Nucleus accumbens (tissue), 56 donors: Measurements from ENCODE around the gene MASP2.
A peak's percentile ranks its signal among the peaks of the same experiment; 100 is the strongest.
"Not testable (repeated sequence)": the region's sequence is repeated elsewhere in the genome, so short reads cannot be mapped to it uniquely, and the experiment has no call there.

Experiments
- DNase-seq, 56 donors: peaks; one replicate each; lab custom pipeline; 2025; lab: John Stamatoyannopoulos, UW

The MASP2 gene

GRCh38 chr1:11046625-11047365 is at the start of gene MASP2:
TSS of gene MASP2 (minus strand) at chr1:11047239. CDS start at chr1:11047207, 32 bp downstream.
- DNase-seq: no peak

- DNase-seq: not testable (repeated sequence)
Measured at GRCh38 chr1:11083784-11084183, 36.7 kb upstream of the MASP2 start.

GRCh38 chr1:11080931-11081330 is 33.9 kb upstream of the MASP2 start:
- no peak for DNase-seq

- DNase-seq: no peak
Measured at GRCh38 chr1:11078631-11079030, 31.6 kb upstream of the MASP2 start.

- not testable (repeated sequence) for DNase-seq
Measured at GRCh38 chr1:11073398-11073797, 26.4 kb upstream of the MASP2 start.

GRCh38 chr1:11072216-11072917 is 25.3 kb upstream of the MASP2 start:
- peak in 1 of 56 donors; percentile 41 for DNase-seq

GRCh38 chr1:11071463-11072215 is 24.6 kb upstream of the MASP2 start:
- no peak for DNase-seq

- DNase-seq: no peak
Measured at GRCh38 chr1:11070876-11071275, 23.8 kb upstream of the MASP2 start.

- DNase-seq: no peak
Measured at GRCh38 chr1:11068600-11069473, 21.8 kb upstream of the MASP2 start.

GRCh38 chr1:11067716-11068599 is 20.9 kb upstream of the MASP2 start:
- DNase-seq: peak in 11 of 56 donors; percentile 9 to 59 (median 41)

- DNase-seq: no peak
Measured at GRCh38 chr1:11065796-11066195, 18.8 kb upstream of the MASP2 start.

- no peak for DNase-seq
Measured at GRCh38 chr1:11064942-11065341, 17.9 kb upstream of the MASP2 start.

- not testable (repeated sequence) for DNase-seq
Measured at GRCh38 chr1:11063937-11064537, 17.0 kb upstream of the MASP2 start.

- no peak for DNase-seq
Measured at GRCh38 chr1:11062965-11063401, 15.9 kb upstream of the MASP2 start.

GRCh38 chr1:11061652-11062365 is 14.8 kb upstream of the MASP2 start:
- no peak for DNase-seq

GRCh38 chr1:11059968-11060830 is 13.2 kb upstream of the MASP2 start, which contains the start of gene SRM:
TSS of gene SRM (minus strand) at chr1:11060018. CDS start at chr1:11059943, 75 bp downstream.
- DNase-seq: peak in 55 of 56 donors; percentile 40 to 94 (median 83)
